ENCODE results near the gene HOXC6. TPM values are rescaled to one million over a fixed set of nuclear protein-coding genes. Genes with fewer than 3 reads are reported as not detected.

The HOXC6 gene
- total and polyA plus RNA-seq, 10 of the 15 experiments (the other 5 are each of a cell fraction or from before 2014, with no cell fraction given), result 0.02 to 0.55 (median 0.45) TPM; not detected in 4

DNA sequence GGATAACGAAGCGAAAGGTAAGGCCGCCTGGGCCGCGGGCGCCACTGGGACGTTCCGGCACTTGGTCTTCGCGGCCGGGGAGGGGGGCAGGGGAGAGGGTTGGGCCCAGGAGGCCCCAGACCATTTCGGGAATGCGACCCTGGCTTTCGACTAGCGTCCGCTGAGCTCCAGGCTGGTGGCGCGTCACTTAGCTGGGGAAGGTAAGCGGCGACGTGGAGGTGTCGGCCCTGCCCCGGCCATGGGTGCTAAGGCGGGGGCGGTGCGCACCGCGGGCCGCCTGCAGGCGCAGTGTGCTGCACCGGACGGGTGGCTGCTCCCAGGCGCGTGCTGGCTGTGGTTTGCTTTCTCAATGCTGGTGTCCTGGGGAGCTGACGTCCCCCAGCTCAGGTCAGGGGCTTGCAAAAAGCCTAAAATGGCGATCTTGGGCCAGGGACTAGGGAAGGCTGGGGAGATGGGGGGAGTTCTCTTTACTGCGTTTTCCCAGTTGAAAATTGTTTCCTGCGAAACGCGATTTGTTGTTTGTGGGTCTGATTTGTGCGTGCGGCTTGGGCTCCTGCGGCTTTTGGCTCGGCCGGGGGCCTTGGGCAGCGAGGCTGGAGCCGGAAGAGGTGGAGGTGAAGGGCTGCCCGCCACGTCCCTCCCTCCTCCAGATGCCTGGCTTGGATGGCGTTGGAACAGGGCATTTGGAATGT is 42.1 kb upstream of the HOXC6 start (continued):
- TF ChIP-seq BMI1 (IDR thresholded peaks at IDR 0.05; ENCODE audit: borderline replicate concordance), result no peak
- no peak for TF ChIP-seq ZZZ3 (IDR thresholded peaks at IDR 0.05; ENCODE audit: control insufficient read depth, insufficient read length, low read depth)
- TF ChIP-seq ZBTB4 (CRISPR knock-in tag; IDR thresholded peaks at IDR 0.05), result no peak
- TF ChIP-seq NRF1 (conservative IDR thresholded peaks at IDR 0.05; ENCODE audit: low read depth, low read length), result no peak

DNA sequence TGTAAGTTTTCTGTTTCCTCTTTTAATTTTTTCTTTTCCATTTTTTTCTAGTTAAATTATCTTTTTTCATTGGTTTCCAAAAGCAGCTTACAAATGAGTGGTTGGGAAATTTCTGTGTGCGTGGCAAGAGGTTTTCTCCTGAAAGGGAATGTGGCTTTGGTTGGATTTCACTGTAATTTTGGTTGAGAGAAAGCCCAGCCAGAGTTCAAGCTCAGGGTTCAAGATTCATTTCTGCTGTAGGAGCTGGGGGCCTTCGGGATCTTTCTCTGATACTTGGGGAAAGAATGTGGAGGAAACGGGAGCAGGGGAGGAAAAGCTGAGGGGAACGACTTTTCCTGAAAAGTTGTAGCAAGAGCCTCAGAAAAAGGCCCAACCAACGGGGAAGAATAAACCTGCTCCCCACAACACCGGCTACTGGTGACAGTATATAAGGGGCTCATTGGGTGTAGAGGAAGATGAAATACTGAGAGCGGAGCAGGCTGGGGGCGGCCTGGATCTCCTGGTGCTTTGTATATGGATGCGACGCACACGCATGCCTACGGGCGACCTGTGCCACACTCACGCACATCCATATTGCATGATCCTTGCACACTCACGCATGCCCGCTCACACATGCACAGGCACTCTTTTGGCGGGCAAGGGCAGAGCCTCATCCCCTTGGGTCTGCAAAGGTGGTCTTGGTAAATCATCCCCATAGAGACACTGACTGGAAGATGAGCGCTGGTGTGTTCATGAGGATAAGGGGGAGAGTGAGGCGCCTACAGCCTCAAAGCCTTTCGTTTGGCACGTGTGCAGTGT is 41.4 kb upstream of the HOXC6 start:
- H3K9ac ChIP-seq (ENCODE audit: control insufficient read depth, insufficient read depth, low read length), result no peak overlapping the region
- intact Hi-C loops (cut with micrococcal nuclease; ENCODE audit: unreplicated experiment), result loop anchor here (5.0 to 10.0 kb wide), 3 partner anchors 192 to 282 kb away; no protein-coding TSS in a partner anchor
- H3K4me1 ChIP-seq (ENCODE audit: control insufficient read depth, insufficient read depth, low read length), result peaks cover 15% of the 10 kb centered on the region
- no peak for FAIRE-seq
- no TSS peak for BruUV-seq (replicated peaks)
- ChIA-PET POLR2A (interaction anchor here (0.6 to 1.2 kb wide), 2 partner anchors 9 to 12 kb away, joined by 3 read pairs; no protein-coding TSS in a partner anchor), CTCF (interaction anchor here (0.8 to 5.5 kb wide), 16 partner anchors 11 to 230 kb away, joined by 3 to 54 read pairs (median 5); partner anchors contain the start of genes HOXC8 and HOXC9), SMC1A (ENCODE audit: uncharacterized antibody, unreplicated experiment) (interaction anchor here (1.1 to 4.5 kb wide), 8 partner anchors 9 to 230 kb away, joined by 3 to 29 read pairs (median 5); partner anchors contain the start of gene HOXC9), RAD21 (ENCODE audit: unreplicated experiment) (interaction anchor here (0.8 to 3.3 kb wide), 7 partner anchors 11 to 234 kb away, joined by 3 to 14 read pairs (median 4); partner anchors contain the start of genes HOXC5 and SMUG1)
- no peak overlapping the region for H3K27ac ChIP-seq (ENCODE audit: control insufficient read depth, insufficient read depth)
- H3K27me3 ChIP-seq (replicated peaks in 1 of 2; ENCODE audit: control insufficient read depth in 2 of 2, insufficient read depth in 2 of 2, low read length in 1 of 2), result peaks cover 33 to 59% of the 10 kb centered on the region in 2 experiments
- H2AFZ ChIP-seq (ENCODE audit: control insufficient read depth, low read depth, low read length), result no peak overlapping the region
- H3K36me3 ChIP-seq (ENCODE audit: control insufficient read depth in 2 of 2, insufficient read depth in 2 of 2, low read length in 1 of 2), result no peaks in the 10 kb centered on the region
- 31% methylated on average over 21 of the region's 21 CpGs for WGBS (ENCODE audit: insufficient coverage, insufficient replicate concordance, low lambda C conversion rate, missing lambda C conversion rate)
- H3K79me2 ChIP-seq (ENCODE audit: control insufficient read depth, insufficient read depth, low read length), result no peaks in the 10 kb centered on the region
- DNase-seq (ENCODE audit: low read depth, low spot score), result no peak
- TF ChIP-seq, protein P1, sequence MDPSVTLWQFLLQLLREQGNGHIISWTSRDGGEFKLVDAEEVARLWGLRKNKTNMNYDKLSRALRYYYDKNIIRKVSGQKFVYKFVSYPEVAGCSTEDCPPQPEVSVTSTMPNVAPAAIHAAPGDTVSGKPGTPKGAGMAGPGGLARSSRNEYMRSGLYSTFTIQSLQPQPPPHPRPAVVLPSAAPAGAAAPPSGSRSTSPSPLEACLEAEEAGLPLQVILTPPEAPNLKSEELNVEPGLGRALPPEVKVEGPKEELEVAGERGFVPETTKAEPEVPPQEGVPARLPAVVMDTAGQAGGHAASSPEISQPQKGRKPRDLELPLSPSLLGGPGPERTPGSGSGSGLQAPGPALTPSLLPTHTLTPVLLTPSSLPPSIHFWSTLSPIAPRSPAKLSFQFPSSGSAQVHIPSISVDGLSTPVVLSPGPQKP (IDR thresholded peaks at IDR 0.05; ENCODE audit: low read depth, low read length), result no peak
- TF ChIP-seq SIN3A (IDR thresholded peaks at IDR 0.05; ENCODE audit: low read depth, low read length), result no peak
- no peak for TF ChIP-seq ZZZ3 (IDR thresholded peaks at IDR 0.05; ENCODE audit: control insufficient read depth, insufficient read length, low read depth)
- no peak for TF ChIP-seq SMC3 (IDR thresholded peaks at IDR 0.05; ENCODE audit: borderline replicate concordance, low read length)
- no peak for TF ChIP-seq BRCA1 (IDR thresholded peaks at IDR 0.05; ENCODE audit: low read depth, low read length)
- TF ChIP-seq EZH2 (IDR thresholded peaks at IDR 0.05; ENCODE audit: borderline replicate concordance, control insufficient read depth, low read depth, low read length), result 0 out of 2 replicates have a peak, but pooled peaks have one; percentile 38
- TF ChIP-seq IRF4 (IDR thresholded peaks at IDR 0.05; ENCODE audit: low read depth, low read length), result no peak
- peak; percentile 28; the same call in 1 of the 2 replicates for TF ChIP-seq BMI1 (IDR thresholded peaks at IDR 0.05; ENCODE audit: borderline replicate concordance)
- TF ChIP-seq, protein P2, sequence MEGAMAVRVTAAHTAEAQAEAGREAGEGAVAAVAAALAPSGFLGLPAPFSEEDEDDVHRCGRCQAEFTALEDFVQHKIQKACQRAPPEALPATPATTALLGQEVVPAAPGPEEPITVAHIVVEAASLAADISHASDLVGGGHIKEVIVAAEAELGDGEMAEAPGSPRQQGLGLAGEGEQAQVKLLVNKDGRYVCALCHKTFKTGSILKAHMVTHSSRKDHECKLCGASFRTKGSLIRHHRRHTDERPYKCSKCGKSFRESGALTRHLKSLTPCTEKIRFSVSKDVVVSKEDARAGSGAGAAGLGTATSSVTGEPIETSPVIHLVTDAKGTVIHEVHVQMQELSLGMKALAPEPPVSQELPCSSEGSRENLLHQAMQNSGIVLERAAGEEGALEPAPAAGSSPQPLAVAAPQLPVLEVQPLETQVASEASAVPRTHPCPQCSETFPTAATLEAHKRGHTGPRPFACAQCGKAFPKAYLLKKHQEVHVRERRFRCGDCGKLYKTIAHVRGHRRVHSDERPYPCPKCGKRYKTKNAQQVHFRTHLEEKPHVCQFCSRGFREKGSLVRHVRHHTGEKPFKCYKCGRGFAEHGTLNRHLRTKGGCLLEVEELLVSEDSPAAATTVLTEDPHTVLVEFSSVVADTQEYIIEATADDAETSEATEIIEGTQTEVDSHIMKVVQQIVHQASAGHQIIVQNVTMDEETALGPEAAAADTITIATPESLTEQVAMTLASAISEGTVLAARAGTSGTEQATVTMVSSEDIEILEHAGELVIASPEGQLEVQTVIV (IDR thresholded peaks at IDR 0.05; ENCODE audit: borderline replicate concordance, partially characterized antibody), result no peak
- no peak for TF ChIP-seq NBN (IDR thresholded peaks at IDR 0.05)
- no peaks in the 10 kb centered on the region for H3K9me3 ChIP-seq (replicated peaks; ENCODE audit: control insufficient read depth, insufficient read depth, low read length)
- H3K4me3 ChIP-seq, result no peak overlapping the region
- H3K4me2 ChIP-seq (ENCODE audit: control insufficient read depth, insufficient read depth), result no peak overlapping the region
- ATAC-seq, result no peak
- peaks cover 3% of the 10 kb centered on the region; the same call in 1 of the 2 replicates for H4K20me1 ChIP-seq (ENCODE audit: control insufficient read depth, insufficient read depth)
- in situ Hi-C loops (cut with MboI), result no loop called here

Measured in GM12878 (cell line).